Retina (tissue), 1 donor: ENCODE data around the gene OLFML3.
"Not testable (repeated sequence)": the region's sequence is repeated elsewhere in the genome, so short reads cannot be mapped to it uniquely, and the experiment has no call there.

Source experiments
- DNase-seq: peaks from one replicate; pipeline ENCODE4 v3.0.0-alpha.2; 2016

Gene OLFML3

GRCh38 chr1:113978863-113979702 lies at the start of gene OLFML3:
Gene OLFML3 (plus strand): TSS chr1:113979474. CDS start chr1:113979517, 43 bp downstream.
- peak; percentile 86 for DNase-seq

GRCh38 chr1:113929750-113930498 lies 49.4 kb upstream of the OLFML3 start:
- DNase-seq: peak; percentile 81

- no peak for DNase-seq
Observed at GRCh38 chr1:113930499-113931161, 48.6 kb upstream of the OLFML3 start.

GRCh38 chr1:113931451-113931851 lies 47.8 kb upstream of the OLFML3 start:
- no peak for DNase-seq

- no peak for DNase-seq
Observed at GRCh38 chr1:113934006-113934405, 45.3 kb upstream of the OLFML3 start.

GRCh38 chr1:113934511-113935055 lies 44.7 kb upstream of the OLFML3 start:
- DNase-seq: no peak

- DNase-seq: no peak
Observed at GRCh38 chr1:113935176-113935575, 44.1 kb upstream of the OLFML3 start.

GRCh38 chr1:113935970-113936369 lies 43.3 kb upstream of the OLFML3 start:
- no peak for DNase-seq

- no peak for DNase-seq
Observed at GRCh38 chr1:113937146-113937545, 42.1 kb upstream of the OLFML3 start.

GRCh38 chr1:113938192-113938591 lies 41.1 kb upstream of the OLFML3 start:
- no peak for DNase-seq

GRCh38 chr1:113940365-113941244 lies 38.7 kb upstream of the OLFML3 start:
- DNase-seq: no peak

GRCh38 chr1:113941245-113941559 lies 38.1 kb upstream of the OLFML3 start:
- DNase-seq: no peak

- DNase-seq: no peak
Observed at GRCh38 chr1:113942527-113942926, 36.7 kb upstream of the OLFML3 start.

- no peak for DNase-seq
Observed at GRCh38 chr1:113943028-113943811, 36.1 kb upstream of the OLFML3 start.

GRCh38 chr1:113945329-113945728 lies 33.9 kb upstream of the OLFML3 start:
- DNase-seq: no peak

- DNase-seq: no peak
Observed at GRCh38 chr1:113946112-113946511, 33.2 kb upstream of the OLFML3 start.

GRCh38 chr1:113946678-113947387 lies 32.4 kb upstream of the OLFML3 start:
- peak; percentile 20 for DNase-seq

- no peak for DNase-seq
Observed at GRCh38 chr1:113947388-113948107, 31.7 kb upstream of the OLFML3 start.

- not testable (repeated sequence) for DNase-seq
Observed at GRCh38 chr1:113948151-113948550, 31.1 kb upstream of the OLFML3 start.

- no peak for DNase-seq
Observed at GRCh38 chr1:113949007-113949406, 30.3 kb upstream of the OLFML3 start.
